GM18873 (cell line): Measurements from ENCODE around the gene INO80D.

Experiments
- ATAC-seq: cut with Tn5 transposase; IDR thresholded peaks from one replicate; pipeline ENCODE4 v1.9.1; 2021; ENCODE audit warnings: mild to moderate bottlenecking, moderate library complexity, moderate number of reproducible peaks; ENCODE audit not compliant: unreplicated experiment, low FRiP score

Gene INO80D

GRCh38 chr2:205948496-205948837 is 137.5 kb downstream of the INO80D start:
- ATAC-seq: no peak

GRCh38 chr2:205947621-205948495 is 138.1 kb downstream of the INO80D start:
- peak; percentile 86 for ATAC-seq

GRCh38 chr2:205946226-205946625 is 139.7 kb downstream of the INO80D start:
- ATAC-seq: no peak
